ENCODE data around the gene AP3S2.
"Not testable (repeated sequence)": the region's sequence is repeated elsewhere in the genome, so short reads cannot be mapped to it uniquely, and the experiment has no call there.

Gene AP3S2

DNA sequence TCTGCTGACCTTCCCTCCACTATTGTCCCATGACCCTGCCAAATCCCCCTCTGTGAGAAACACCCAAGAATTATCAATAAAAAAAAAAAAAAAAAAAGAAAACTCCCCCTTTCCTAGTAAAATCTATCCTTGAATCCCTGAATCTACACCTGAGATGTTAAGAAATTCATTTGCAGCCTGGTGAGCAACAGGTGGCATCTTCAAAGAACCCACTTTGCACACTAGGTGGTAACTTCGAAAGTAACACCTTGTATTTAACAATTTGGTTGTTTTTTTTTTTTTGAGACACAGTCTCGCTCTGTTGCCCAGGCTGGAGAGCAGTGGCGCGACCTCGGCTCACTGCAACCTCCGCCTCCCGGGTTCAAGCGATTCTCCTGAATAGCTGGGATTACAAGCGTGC lies 24.3 kb downstream of the AP3S2 start:
- not testable (repeated sequence) for DNase-seq

DNA sequence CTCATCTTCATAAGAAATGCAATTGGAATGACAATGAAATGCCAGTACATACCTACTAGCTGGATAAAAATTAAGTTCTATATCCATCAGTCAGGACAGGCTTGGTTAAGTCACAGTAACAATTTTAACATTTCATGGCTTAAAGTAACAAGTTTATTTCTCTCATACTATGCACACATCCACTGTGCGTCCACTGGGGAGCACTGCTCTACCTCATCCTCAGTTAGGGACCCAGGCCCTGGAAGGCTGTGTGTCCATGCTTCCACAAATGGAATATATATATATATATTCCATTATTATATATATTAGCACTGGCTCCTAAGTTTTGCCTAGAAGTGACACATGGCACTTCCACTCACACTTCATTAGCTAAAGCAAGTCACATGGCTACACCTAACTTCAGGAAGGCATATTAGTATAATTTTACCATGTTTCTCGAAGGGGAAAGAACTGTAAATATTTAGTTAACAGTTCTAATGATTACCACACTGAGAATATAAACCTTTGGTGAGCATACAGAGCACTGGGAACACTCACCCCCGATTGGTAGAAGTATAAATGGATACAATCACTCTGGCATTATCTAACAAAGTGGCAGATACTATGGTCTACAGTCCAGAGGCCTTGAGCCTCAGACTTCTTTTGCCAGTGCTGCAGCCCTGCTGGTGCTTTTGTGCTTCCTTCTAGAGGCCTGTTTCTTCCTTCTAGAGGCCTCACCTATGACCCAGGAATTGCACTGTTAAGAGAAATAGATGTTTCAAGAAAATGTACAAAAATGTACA lies 28.6 kb downstream of the AP3S2 start:
- no peak for DNase-seq

DNA sequence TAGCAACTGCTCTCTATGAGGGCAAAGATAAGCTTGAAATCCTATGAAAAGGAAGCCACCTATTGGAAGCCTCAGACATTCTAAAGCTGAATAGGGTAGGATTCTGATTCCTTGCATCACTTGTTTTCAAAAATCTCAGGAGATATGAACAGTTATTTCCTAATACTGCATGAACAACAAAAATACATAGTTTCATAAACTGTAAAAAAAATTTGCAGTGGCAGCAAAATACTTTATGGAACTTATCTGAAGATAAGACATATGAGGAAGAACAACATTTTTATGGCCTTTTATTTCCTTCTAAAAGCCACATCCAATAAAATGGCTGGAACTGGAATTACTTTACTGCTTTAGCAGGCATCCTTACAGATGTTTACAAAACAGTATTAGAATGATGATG lies 29.9 kb downstream of the AP3S2 start:
- no peak for DNase-seq

DNA sequence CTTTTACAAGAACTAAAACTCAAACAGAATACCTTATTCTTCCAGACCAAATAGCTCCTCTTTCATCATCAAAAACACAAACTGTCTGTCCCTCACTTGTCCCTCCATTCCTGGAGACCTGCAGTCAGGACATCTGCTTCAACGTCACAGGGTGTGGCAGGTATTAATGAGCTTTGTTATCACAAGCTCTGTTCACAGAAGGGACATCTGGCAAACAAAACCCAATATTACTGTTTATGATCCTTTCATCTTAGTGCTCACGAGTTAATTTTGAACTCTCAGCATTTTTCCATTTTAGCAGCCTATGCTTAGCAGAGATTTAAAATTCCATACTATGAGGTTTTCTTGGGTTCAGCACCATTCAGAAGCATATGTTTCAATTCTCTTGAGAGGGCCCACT lies 32.9 kb downstream of the AP3S2 start:
- DNase-seq: no peak

- no peak for DNase-seq
Observed at GRCh38 chr15:89860431-89860830, 33.4 kb downstream of the AP3S2 start.

- DNase-seq: no peak
Observed at GRCh38 chr15:89858661-89859458, 34.9 kb downstream of the AP3S2 start.

- DNase-seq: no peak
Observed at GRCh38 chr15:89857673-89858072, 36.1 kb downstream of the AP3S2 start.

- no peak for DNase-seq
Observed at GRCh38 chr15:89855948-89856347, 37.8 kb downstream of the AP3S2 start.

DNA sequence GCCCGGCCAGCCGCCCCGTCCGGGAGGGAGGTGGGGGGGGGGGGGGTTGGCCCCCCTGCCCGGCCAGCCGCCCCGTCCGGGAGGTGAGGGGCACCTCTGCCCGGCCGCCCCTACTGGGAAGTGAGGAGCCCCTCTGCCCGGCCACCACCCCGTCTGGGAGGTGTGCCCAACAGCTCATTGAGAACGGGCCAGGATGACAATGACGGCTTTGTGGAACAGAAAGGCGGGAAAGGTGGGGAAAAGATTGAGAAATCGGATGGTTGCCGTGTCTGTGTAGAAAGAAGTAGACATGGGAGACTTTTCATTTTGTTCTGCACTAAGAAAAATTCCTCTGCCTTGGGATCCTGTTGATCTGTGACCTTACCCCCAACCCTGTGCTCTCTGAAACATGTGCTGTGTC lies 38.9 kb downstream of the AP3S2 start:
- not testable (repeated sequence) for DNase-seq

- DNase-seq: no peak
Observed at GRCh38 chr15:89852342-89852995, 41.3 kb downstream of the AP3S2 start.

- no peak for DNase-seq
Observed at GRCh38 chr15:89851673-89852341, 42.0 kb downstream of the AP3S2 start.

- DNase-seq: no peak
Observed at GRCh38 chr15:89848970-89849292, 44.9 kb downstream of the AP3S2 start.

- DNase-seq: no peak
Observed at GRCh38 chr15:89847101-89847500, 46.7 kb downstream of the AP3S2 start.

DNA sequence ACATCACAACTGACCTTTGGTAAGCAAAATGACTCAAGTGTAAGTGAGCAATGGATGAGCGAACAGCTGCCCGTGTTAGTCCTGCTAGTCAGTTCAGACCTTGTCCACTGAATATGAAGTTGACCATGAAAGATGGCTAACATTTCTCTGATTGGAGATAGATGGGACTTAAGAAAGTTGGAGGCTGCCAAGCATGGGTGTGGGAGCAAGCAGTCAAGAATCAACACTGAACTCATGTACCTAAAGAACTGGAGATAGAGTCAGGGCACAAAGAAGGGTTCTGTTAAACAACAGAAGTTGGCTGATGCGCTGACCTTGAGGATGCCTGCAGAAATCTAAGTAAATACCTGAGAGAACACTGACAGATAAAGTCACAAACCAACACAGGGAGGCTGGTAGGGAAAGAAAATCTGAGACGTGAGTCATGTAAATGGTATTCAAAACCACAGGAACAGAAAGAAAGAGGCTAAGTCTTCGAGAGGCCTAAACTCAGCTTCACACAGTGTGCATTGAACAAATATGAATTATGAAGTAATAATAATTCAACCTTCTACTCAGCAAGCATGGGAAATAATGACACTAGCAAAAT lies 48.4 kb downstream of the AP3S2 start:
- DNase-seq: no peak

- no peak for DNase-seq
Observed at GRCh38 chr15:89841962-89842361, 51.8 kb downstream of the AP3S2 start.

GRCh38 chr15:89841306-89841705 lies 52.5 kb downstream of the AP3S2 start:
- DNase-seq: no peak

DNA sequence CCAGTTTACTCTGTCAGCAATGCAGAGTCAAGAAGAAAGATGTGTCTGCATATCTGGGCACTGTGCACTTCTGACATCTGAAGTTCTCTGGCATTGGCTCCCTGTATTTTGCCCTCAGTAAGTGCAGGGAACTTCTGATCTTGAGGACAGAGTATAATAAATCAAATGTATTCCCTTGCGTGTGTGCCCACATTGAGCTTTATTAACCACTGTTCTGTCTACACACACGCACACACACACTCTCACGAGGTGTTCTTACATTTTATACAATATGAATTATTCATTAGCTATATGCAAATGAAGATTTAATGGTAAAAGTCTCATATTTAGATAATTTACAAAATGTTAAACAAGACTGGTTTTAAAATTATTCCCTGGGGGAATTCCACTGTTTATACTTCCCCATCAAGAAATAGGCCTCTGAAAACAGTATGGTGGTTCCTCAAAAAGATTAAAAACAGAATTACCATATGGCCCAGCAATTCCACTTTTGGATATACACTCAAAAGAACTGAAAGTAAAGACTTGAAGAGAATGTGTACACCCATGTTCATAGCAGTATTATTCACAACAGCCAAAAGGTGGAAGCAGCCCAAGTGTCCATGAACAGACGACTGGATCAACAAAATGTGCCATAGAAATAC lies 54.5 kb downstream of the AP3S2 start:
- DNase-seq: no peak

GRCh38 chr15:89837830-89838178 lies 56.0 kb downstream of the AP3S2 start:
- DNase-seq: no peak

GRCh38 chr15:89837134-89837829 lies 56.5 kb downstream of the AP3S2 start:
- DNase-seq: peak in 1 of 56 donors; percentile 5
